GM23248 (cell line): ENCODE measurements around the gene PLEKHH1.

Experiments used
- EZH2 ChIP-seq: fragments of 200-600 bp; sonication (generic); IDR thresholded peaks from 2 replicates; pipeline ENCODE4 v1.6.1; 2018; ENCODE audit warnings: antibody characterized with exemption, mild to moderate bottlenecking; ENCODE audit not compliant: insufficient read depth, poor library complexity, severe bottlenecking
- EZH2phosphoT487 ChIP-seq: fragments of 200-600 bp; sonication (generic); IDR thresholded peaks from 2 replicates; pipeline ENCODE4 v1.6.1; 2018; ENCODE audit warnings: antibody characterized with exemption, moderate library complexity, mild to moderate bottlenecking, low read depth; ENCODE audit not compliant: insufficient read depth

- TF ChIP-seq EZH2 (no peak), EZH2phosphoT487 (no peak)
Observed at GRCh38 chr14:67571275-67571990, 38.3 kb downstream of the PLEKHH1 start.
